Stimulated activated CD4-positive, alpha-beta T cell treated with anti-CD3 and anti-CD28 coated beads, TNF-alpha, amount 100 ng/mL, for 4 hours (primary cell): Measurements from ENCODE around the gene JOSD2.
"Not testable (repeated sequence)": the region's sequence is repeated elsewhere in the genome, so short reads cannot be mapped to it uniquely, and the experiment has no call there.

Experiments
- DNase-seq, 3 experiments: peaks; one replicate each; pipeline ENCODE4 v3.0.0-alpha.2; 2020; ENCODE audit warnings: low read depth in 3 of 3

Gene JOSD2

DNA sequence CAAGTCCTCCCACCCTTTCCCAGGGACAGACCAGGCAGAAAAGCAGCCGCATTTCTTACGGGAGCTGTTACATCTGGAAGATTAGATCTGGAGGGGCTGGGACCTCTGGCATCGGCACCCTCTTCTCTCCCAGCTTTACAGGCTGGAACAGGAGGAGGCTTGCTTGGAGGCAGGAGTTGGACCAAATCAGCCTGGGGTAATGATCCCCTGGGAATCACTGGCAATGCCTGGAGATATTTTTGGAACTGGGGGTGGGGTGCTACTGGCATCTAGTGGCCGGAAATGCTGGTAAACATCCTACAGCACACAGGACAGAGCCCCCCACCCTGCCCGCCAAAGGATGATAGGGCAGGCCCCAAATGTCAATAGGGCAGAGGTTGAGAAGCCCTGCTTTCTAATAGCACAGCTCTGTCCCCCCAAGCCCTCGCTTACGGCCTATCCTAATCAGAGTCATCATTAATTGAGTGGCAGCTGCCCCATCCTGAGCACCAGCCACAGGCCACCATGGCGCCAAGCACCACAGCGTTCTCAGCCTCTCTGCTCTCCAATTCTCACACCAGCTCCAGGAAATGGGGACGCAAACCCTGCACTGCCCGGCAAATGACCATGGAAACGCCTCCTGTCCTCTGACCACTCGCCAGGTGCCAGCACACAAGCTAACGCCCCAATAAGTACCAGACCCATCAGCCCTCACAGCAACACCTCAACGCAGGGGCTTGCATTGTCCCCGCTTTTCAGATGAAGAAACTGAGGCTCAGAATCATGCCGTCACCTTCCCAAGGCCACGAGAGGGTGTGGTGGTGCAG is 36.6 kb upstream of the JOSD2 start:
- no peak for DNase-seq

GRCh38 chr19:50546527-50547221 is 35.7 kb upstream of the JOSD2 start:
- DNase-seq = no peak

- DNase-seq = no peak
Observed at GRCh38 chr19:50542943-50543342, 32.0 kb upstream of the JOSD2 start.

DNA sequence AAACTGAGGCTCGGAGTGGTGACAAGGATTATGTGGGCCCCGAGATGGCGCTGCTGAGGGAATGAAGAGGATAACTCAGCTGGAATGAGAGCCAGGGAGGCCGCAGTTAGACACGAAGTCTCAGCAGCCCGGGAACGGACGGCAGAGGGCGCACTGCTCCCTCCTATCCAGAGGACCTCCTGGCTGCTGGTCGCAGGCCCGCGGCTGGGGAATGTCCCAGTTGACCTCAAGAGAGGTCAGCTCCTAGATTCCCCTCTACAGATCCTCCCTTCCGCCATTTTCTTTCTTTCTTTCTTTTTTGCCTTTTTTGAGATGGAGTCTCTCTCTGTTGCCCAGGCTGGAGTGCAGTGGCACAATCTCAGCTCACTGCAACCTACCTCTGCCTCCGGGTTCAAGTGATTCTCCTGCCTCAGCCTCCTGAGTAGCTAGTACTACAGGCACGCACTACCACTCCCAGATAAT is 26.8 kb upstream of the JOSD2 start:
- DNase-seq = peak in 2 of 3 experiments; percentile 26 to 48

DNA sequence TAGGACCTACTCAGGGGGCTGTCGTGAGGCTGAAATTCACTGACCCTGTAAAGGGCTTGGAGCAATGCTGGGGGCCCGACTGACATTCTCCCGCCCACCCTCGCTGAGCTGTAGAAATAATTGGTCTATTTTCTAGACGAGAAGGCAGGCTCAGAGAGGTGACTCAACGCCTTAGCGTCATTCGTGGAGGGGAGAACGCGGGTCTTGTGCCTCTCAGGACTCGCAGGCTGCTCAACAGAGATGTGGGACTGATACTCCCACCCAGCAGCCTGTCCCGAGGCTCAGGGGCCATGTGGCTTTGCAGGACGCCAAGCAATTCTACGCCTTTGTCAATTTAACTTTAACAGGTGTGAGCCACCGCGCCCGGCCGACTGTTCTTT is 26.3 kb upstream of the JOSD2 start:
- no peak for DNase-seq

DNA sequence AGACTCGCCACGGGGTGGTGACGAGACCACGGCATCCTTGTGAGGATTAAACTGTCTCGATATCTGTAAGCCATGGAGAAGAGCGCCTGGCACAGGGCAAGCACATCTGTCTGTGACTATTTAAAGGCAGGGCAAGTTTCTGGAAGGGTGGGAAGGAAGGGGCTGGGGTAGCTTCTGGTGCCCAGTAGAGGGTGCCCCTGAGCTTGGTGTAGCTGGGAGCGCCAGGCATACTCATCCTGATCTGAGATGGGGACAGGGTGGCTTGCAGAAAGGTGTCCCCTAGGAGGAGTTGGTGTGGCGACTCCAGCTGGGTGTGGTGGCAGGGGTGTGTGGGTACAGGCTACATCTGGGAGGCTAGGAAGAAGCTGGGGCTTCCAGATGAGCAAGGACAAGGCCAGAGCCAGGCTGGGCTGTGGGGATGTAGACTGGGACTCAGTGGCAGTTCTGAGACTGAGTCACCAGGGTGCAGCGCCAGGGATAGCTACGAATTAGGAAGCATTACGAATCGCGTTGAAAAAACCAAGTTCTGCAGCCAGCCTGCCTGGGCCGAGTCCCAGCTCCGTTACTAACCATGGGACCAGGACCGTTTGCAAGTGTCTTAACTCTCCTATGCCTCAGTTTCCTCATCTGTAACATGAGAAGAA is 25.8 kb upstream of the JOSD2 start:
- no peak for DNase-seq

GRCh38 chr19:50535672-50536187 is 24.7 kb upstream of the JOSD2 start:
- DNase-seq = no peak

- DNase-seq = no peak
Observed at GRCh38 chr19:50534478-50534877, 23.5 kb upstream of the JOSD2 start.

- no peak for DNase-seq
Observed at GRCh38 chr19:50532952-50533351, 22.0 kb upstream of the JOSD2 start.

DNA sequence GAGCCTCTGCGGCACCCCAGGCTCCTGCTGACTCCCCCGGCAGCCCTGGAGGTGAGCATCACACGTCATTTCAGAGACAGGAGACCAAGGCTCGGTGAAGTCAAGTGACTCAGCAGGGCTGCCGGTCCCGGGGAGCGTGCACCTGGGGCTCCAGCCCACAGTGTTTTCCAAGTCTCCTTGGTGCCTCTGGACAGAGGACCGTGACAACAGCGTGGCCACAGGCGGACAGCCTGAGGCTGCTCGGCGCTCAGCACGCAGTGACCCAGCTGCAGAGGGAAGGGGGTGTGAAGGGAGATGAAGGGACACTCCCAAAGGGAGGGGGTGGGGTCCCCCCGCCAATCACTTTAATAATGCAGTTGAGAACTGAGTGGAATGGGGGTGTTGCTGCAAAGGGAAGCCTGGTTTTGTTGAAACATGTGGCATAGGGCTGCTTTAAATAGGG is 20.2 kb upstream of the JOSD2 start:
- no peak for DNase-seq

DNA sequence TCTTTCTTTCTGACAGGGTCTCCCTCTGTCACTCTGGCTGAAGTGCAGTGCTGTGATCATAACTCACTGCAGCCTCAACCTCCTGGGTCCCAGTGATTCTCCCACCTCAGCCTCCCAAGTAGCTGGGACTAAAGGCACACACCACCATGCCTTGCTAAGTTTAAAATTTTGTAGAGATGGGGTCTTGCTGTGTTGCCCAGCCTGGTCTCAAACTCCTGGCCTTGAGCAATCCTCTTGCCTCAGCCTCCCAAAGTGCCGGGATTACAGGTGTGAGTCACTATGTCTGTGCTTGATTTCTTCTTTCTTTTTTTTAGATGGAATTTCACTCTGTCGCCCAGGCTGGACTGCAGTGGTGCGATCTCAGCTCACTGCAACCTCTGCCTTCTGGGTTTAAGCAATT is 17.1 kb upstream of the JOSD2 start:
- not testable (repeated sequence) for DNase-seq

DNA sequence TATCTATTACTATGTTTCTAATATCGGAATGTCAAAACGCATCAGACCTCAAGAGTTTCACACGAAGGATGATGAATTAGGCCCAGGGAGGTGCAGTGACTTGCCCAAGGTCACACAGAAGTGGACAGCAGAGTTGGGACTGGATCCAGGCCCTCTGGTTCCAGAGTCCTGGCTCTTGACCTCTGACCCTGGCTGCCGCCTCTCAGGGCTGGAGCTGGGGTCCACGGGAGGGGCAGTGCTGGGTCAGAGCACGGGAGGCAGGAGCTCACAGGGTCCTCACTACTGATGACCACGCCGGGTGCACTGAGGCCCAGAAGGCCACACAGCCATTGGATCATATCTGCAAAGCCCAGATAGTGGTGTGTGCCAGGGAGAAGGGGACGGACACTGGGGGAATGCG is 11.9 kb upstream of the JOSD2 start:
- no peak for DNase-seq

DNA sequence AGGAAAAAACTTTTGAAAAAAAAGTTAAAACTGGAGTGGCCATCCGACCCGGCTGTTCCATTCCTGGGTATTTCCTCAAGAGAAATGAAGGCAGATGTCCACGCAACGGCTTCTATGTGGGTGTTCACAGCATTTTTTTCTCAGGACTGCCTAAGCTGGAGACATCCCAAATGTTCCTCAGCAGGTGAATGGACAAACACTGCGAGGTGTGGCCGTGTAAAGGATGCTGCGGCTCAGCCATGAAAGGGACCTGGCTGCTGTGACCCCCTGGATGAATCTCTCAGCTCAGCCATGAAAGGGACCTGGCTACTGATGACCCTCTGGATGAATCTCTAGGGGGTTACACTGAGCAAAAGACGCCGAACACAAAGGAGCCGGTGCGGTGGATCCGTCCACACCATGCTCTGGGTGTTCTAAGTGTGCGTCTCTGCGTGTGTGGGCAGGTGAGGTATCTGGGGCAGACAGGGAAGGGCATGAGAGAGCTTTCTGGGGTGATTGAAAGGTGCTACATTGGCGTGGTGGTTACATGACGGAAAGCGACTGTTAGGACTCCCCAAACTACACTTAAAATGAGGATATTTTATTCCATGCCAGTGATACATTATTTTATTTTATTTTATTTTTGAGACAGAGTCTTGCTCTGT is 10.0 kb upstream of the JOSD2 start:
- no peak for DNase-seq

- DNase-seq = no peak
Observed at GRCh38 chr19:50519006-50519575, 8.1 kb upstream of the JOSD2 start.

DNA sequence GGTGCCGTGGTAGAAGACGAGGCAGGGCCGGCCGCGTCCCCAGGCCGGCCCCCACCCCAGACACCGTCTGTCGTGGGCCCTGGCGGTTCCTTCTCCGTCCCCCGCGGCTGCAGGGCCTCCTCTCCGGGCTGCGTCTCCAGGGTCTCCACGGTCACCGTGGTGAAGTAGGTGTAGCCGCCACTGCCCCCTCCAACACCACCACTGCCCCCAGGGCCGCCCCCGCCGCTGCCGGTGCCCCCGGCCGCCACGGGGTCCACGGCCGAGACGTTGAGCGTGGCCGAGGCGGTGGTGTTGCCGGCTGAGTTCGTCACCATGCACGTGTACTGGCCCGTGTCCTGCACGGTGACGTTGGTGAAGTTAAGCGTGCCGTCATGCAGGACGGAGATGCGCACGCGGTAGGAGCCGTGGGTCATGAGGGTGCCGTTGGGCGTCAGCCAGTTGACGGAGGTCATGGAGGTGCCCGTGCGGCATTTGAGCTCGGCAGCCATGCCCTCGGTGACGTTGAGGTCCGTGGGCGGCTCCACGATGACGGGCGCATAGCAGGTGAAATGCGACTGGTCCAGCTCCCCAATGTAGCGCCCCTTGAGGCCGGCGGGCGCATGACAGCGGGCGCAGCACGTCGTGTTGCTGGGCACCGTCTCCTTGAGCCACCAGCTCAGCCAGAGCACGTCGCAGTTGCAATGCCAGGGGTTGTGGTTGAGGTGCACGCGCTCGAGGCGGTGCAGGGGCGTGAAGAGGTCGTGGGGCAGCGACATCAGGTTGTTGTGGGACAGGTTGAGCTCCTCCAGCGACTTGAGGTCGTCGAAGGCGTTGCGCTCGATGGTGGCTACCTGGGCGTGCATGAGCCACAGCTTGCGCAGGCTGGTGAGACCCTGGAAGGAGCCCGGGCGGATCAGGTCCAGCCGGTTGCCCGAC is 7.4 kb upstream of the JOSD2 start:
- DNase-seq = no peak

DNA sequence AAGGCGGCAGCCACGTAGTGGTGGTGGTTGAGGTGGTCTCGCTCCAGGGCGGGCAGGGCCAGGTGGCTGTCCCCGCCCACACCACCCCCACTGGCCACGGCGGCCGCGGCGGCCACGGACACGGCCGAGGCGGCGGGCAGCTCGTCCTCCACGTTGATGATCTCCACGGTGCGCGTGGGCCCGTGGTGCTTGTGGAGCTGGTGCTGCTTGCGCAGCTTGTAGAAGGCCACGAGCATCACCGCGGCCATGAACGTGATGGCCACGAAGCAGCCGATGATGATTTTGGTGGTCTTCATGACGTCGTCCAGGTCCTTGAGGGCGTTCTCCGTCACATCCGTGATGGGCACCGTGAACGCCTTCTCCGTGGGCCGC is 6.7 kb upstream of the JOSD2 start:
- DNase-seq = no peak

DNA sequence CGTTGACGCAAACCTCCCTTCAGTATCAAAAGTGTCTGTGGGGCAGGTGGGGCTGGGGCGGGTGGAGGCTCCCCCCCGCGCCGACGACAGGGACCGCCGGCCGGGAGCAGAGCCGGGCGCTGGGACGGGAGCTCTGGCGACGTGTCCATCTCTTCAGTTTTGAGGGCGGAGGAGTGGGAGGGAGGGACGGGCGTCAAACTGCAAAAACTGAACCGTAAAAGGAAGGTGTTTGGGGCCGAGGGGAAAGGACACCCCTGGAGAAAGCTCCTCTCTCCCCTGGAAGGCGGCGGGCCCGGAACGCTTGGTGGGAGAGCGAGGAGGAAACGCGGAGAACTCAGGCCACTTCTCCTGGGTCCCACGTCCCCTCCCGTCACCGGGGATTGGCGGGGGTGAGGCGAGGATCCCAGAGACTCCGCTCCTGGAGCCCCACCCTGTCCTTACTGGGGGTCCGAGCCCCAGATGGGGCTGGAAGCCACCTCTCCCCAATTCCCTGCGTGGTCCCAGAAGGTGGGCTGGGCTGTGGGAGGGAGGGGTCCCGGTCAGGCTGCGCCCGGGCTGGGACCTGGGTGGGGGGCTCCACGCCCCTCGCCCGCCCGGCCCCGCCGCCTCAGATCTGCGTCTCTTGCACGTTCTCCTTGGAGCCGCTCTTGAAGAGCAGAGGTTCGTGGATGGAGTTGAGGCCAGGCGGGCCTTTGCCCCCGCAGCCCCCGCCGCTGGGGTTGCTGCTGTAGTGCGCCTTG is 6.1 kb upstream of the JOSD2 start:
- DNase-seq = no peak

GRCh38 chr19:50516456-50516855 is 5.5 kb upstream of the JOSD2 start:
- DNase-seq = no peak

GRCh38 chr19:50515168-50515561 is 4.2 kb upstream of the JOSD2 start:
- DNase-seq = no peak
